Stimulated activated CD4-positive, alpha-beta T cell treated with anti-CD3 and anti-CD28 coated beads, Interleukin-15, amount 100 ng/mL, for 48 hours (primary cell): Measurements from ENCODE around the gene NKX6-1.

Experiments used
- DNase-seq, 2 donors: peaks; one replicate each; pipeline ENCODE4 v3.0.0-alpha.2; 2020; ENCODE audit warnings: low read depth in 2 of 2

NKX6-1 gene

GRCh38 chr4:84498203-84498934, 723 bp downstream of the NKX6-1 start:
- no peak for DNase-seq

GRCh38 chr4:84497504-84498202, 1.4 kb downstream of the NKX6-1 start:
- DNase-seq: no peak

GRCh38 chr4:84496706-84497503, 2.2 kb downstream of the NKX6-1 start:
- no peak for DNase-seq

GRCh38 chr4:84496331-84496705, 2.8 kb downstream of the NKX6-1 start:
- no peak for DNase-seq

- no peak for DNase-seq
These were observed 3.3 kb downstream of the NKX6-1 start for GRCh38 chr4:84495794-84496261.

- no peak for DNase-seq
These were observed 3.8 kb downstream of the NKX6-1 start for GRCh38 chr4:84495118-84495793.

GRCh38 chr4:84494531-84494930, 4.6 kb downstream of the NKX6-1 start:
- no peak for DNase-seq

- no peak for DNase-seq
These were observed 5.0 kb downstream of the NKX6-1 start for GRCh38 chr4:84494076-84494475.

- DNase-seq: no peak
These were observed 5.8 kb downstream of the NKX6-1 start for GRCh38 chr4:84493092-84493850.

GRCh38 chr4:84492737-84493091, 6.4 kb downstream of the NKX6-1 start:
- DNase-seq: no peak

- DNase-seq: no peak
These were observed 6.8 kb downstream of the NKX6-1 start for GRCh38 chr4:84492290-84492689.

GRCh38 chr4:84491481-84491880, 7.6 kb downstream of the NKX6-1 start:
- no peak for DNase-seq

- DNase-seq: no peak
These were observed 8.4 kb downstream of the NKX6-1 start for GRCh38 chr4:84490663-84491062.

GRCh38 chr4:84484236-84484635, 14.9 kb downstream of the NKX6-1 start:
- DNase-seq: no peak

- no peak for DNase-seq
These were observed 15.4 kb downstream of the NKX6-1 start for GRCh38 chr4:84483688-84484087.

- DNase-seq: no peak
These were observed 16.2 kb downstream of the NKX6-1 start for GRCh38 chr4:84482564-84483563.

GRCh38 chr4:84481860-84482245, 17.2 kb downstream of the NKX6-1 start:
- DNase-seq: no peak

GRCh38 chr4:84481077-84481859, 17.8 kb downstream of the NKX6-1 start:
- DNase-seq: no peak

- no peak for DNase-seq
These were observed 19.0 kb downstream of the NKX6-1 start for GRCh38 chr4:84480082-84480481.
